Left ventricle myocardium inferior (tissue), 1 donor: Measurements from ENCODE around the gene KRT84. TPM values are rescaled to one million over a fixed set of nuclear protein-coding genes. Genes with fewer than 3 reads are reported as not detected.

Experiments used
- DNase-seq: peaks from one replicate; pipeline ENCODE4 v3.0.0-alpha.2; 2020
- H3K27ac ChIP-seq: fragments of 200-600 bp; replicated peaks from 2 replicates; pipeline ENCODE4 v1.8.0; 2021
- H3K27me3 ChIP-seq: fragments of 200-600 bp; 2 replicates; pipeline ENCODE4 v1.8.0; 2021; ENCODE audit warnings: low read depth
- H3K36me3 ChIP-seq: fragments of 200-600 bp; 2 replicates; pipeline ENCODE4 v1.8.0; 2021
- H3K4me1 ChIP-seq: fragments of 200-600 bp; 2 replicates; pipeline ENCODE4 v1.8.0; 2021
- H3K4me3 ChIP-seq: fragments of 200-600 bp; 2 replicates; pipeline ENCODE4 v1.8.0; 2021; ENCODE audit warnings: mild to moderate bottlenecking, moderate library complexity
- H3K9me3 ChIP-seq: fragments of 200-600 bp; replicated peaks from 2 replicates; pipeline ENCODE4 v1.8.0; 2021
- CTCF ChIP-seq: fragments of 200-600 bp; IDR thresholded peaks from 2 replicates; pipeline ENCODE4 v1.8.0; 2021; ENCODE audit warnings: antibody characterized with exemption, mild to moderate bottlenecking, borderline replicate concordance
- intact Hi-C: fragments of 100-400 bp; cut with micrococcal nuclease; formaldehyde crosslinking; loops from one replicate; pipeline ENCODE4 v1.11.0; 2022
- total RNA-seq: library from RNA; stranded (reverse); fragmentation: NEBNext Ultra II Directional; extraction: Animal tissue kit (Norgen Biotek cat#: 25700); gene quantifications from one replicate; pipeline ENCODE4 v1.2.1, GENCODE V29; 2021
- donor health status: DM: no; HTN: yes; CAD: no; lungs with severe emphysema.

The KRT84 gene
- total RNA-seq, 1 donor from 2014 or later, result not detected

GRCh38 chr12:52372216-52373154 lies 13.0 kb downstream of the KRT84 start:
- peak; percentile 86 for TF ChIP-seq CTCF
- Histone ChIP-seq H3K27ac (no peak overlapping the region), H3K4me1 (peaks cover 4% of the 10 kb centered on the region), H3K9me3 (no peaks in the 10 kb centered on the region), H3K36me3 (no peaks in the 10 kb centered on the region), H3K27me3 (peaks cover 48% of the 10 kb centered on the region), H3K4me3 (no peak overlapping the region)
- DNase-seq, result peak; percentile 74
- intact Hi-C loops, result loop anchor here (5.0 to 10.0 kb wide), 2 partner anchors 132 to 500 kb away; no protein-coding TSS in a partner anchor

GRCh38 chr12:52371716-52372115 lies 13.7 kb downstream of the KRT84 start:
- peaks cover 48% of the 10 kb centered on the region for H3K27me3 ChIP-seq
- H3K4me1 ChIP-seq, result peaks cover 4% of the 10 kb centered on the region
- H3K27ac ChIP-seq, result peak overlapping the region; percentile 44
- H3K9me3 ChIP-seq, result no peaks in the 10 kb centered on the region
- intact Hi-C loops, result loop anchor here (5.0 to 10.0 kb wide), 2 partner anchors 133 to 501 kb away; no protein-coding TSS in a partner anchor
- no peak for TF ChIP-seq CTCF
- no peak overlapping the region for H3K4me3 ChIP-seq
- no peak for DNase-seq
- H3K36me3 ChIP-seq, result no peaks in the 10 kb centered on the region

- peaks cover 4% of the 10 kb centered on the region for H3K4me1 ChIP-seq
- peak overlapping the region; percentile 44 for H3K27ac ChIP-seq
- H3K4me3 ChIP-seq, result no peak overlapping the region
- H3K27me3 ChIP-seq, result peaks cover 45% of the 10 kb centered on the region
- no peaks in the 10 kb centered on the region for H3K9me3 ChIP-seq
- no peak for TF ChIP-seq CTCF
- no peaks in the 10 kb centered on the region for H3K36me3 ChIP-seq
- peak; percentile 44 for DNase-seq
- intact Hi-C loops, result loop anchor here (5.0 to 10.0 kb wide), 2 partner anchors 134 to 501 kb away; no protein-coding TSS in a partner anchor
Measured at GRCh38 chr12:52370926-52371608, 14.4 kb downstream of the KRT84 start.

GRCh38 chr12:52369809-52370208 lies 15.6 kb downstream of the KRT84 start:
- intact Hi-C loops, result loop anchor here (5.0 to 10.0 kb wide), 2 partner anchors 135 to 502 kb away; no protein-coding TSS in a partner anchor
- TF ChIP-seq CTCF, result no peak
- Histone ChIP-seq H3K4me1 (peaks cover 4% of the 10 kb centered on the region), H3K9me3 (no peaks in the 10 kb centered on the region), H3K27me3 (peaks cover 55% of the 10 kb centered on the region), H3K36me3 (no peaks in the 10 kb centered on the region), H3K27ac (no peak overlapping the region), H3K4me3 (no peak overlapping the region)
- DNase-seq, result no peak

- Histone ChIP-seq H3K9me3 (no peaks in the 10 kb centered on the region), H3K27me3 (peaks cover 61% of the 10 kb centered on the region)
- TF ChIP-seq CTCF, result no peak
Measured at GRCh38 chr12:52369211-52369610, 16.2 kb downstream of the KRT84 start.

More at GRCh38 chr12:52369211-52369610, 16.2 kb downstream of the KRT84 start:
- peaks cover 4% of the 10 kb centered on the region for H3K4me1 ChIP-seq
- DNase-seq, result no peak
- intact Hi-C loops, result no loop called here
- H3K27ac ChIP-seq, result no peak overlapping the region
- no peak overlapping the region for H3K4me3 ChIP-seq
- H3K36me3 ChIP-seq, result no peaks in the 10 kb centered on the region
